IPS DF 6.9 (cell line): ENCODE results near the gene NFKBIL1.

Experiments
- DNase-seq: peaks from one replicate; pipeline ENCODE4 v3.0.0-alpha.2; 2013; ENCODE audit warnings: low read depth, low spot score
- H3K27ac ChIP-seq: one replicate; pipeline ENCODE4 v1.5.1; 2013; ENCODE audit warnings: low read length, control low read depth
- H3K27me3 ChIP-seq: 2 replicates; pipeline ENCODE4 v1.6.1; 2013; ENCODE audit warnings: mild to moderate bottlenecking, low read length; ENCODE audit not compliant: control insufficient read depth, insufficient read depth
- H3K36me3 ChIP-seq: 2 replicates; pipeline ENCODE4 v1.6.1; 2013; ENCODE audit warnings: low read length; ENCODE audit not compliant: control insufficient read depth, insufficient read depth
- H3K4me1 ChIP-seq: 2 replicates; pipeline ENCODE4 v1.6.1; 2013; ENCODE audit warnings: low read length; ENCODE audit not compliant: control insufficient read depth, insufficient read depth
- H3K4me3 ChIP-seq: 2 replicates; pipeline ENCODE4 v1.5.1; 2013; ENCODE audit warnings: mild to moderate bottlenecking, low read length
- H3K9me3 ChIP-seq: 2 replicates; pipeline ENCODE4 v1.6.1; 2013; ENCODE audit warnings: low read length, inconsistent platforms; ENCODE audit not compliant: control insufficient read depth, insufficient read depth
- WGBS: extraction: QIAGEN DNeasy Blood & Tissue Kit; methylation state at CpG from one replicate; pipeline ENCODE4 v1.1.7; 2013; ENCODE audit warnings: mixed read lengths, missing lambda C conversion rate; ENCODE audit not compliant: insufficient read length, insufficient coverage; 5-methylcytosine and 5-hydroxymethylcytosine counted together

NFKBIL1 gene

GRCh38 chr6:31528307-31528777 lies 19.1 kb upstream of the NFKBIL1 start:
- no peak for DNase-seq
- no CpG with 5 or more reads among the region's 4 CpGs for WGBS
- H3K27me3 ChIP-seq: no peaks in the 10 kb centered on the region
- H3K4me1 ChIP-seq: no peaks in the 10 kb centered on the region
- no peak overlapping the region for H3K4me3 ChIP-seq
- peaks cover 32% of the 10 kb centered on the region for H3K36me3 ChIP-seq
- no peak overlapping the region for H3K27ac ChIP-seq
- no peaks in the 10 kb centered on the region for H3K9me3 ChIP-seq

- Histone ChIP-seq H3K36me3 (peaks cover 37% of the 10 kb centered on the region), H3K9me3 (no peaks in the 10 kb centered on the region), H3K4me3 (no peak within 1 kb of the TSS), H3K27ac (no peak within 1 kb of the TSS), H3K4me1 (no peaks in the 10 kb centered on the region), H3K27me3 (no peaks in the 10 kb centered on the region)
- WGBS: no CpG with 5 or more reads among the region's 7 CpGs
- DNase-seq: no peak
Measured at GRCh38 chr6:31528821-31529328, 18.5 kb upstream of the NFKBIL1 start, which contains the start of gene MCCD1. Gene MCCD1, plus strand, starts transcription at chr6:31528962. Its CDS starts 53 bp downstream, at chr6:31529015.

- WGBS: no CpG with 5 or more reads among the region's 12 CpGs
- no peaks in the 10 kb centered on the region for H3K4me1 ChIP-seq
- H3K4me3 ChIP-seq: no peak overlapping the region
- no peak for DNase-seq
- H3K27ac ChIP-seq: no peak overlapping the region
- no peaks in the 10 kb centered on the region for H3K9me3 ChIP-seq
- H3K36me3 ChIP-seq: peaks cover 43% of the 10 kb centered on the region
- no peaks in the 10 kb centered on the region for H3K27me3 ChIP-seq
Measured at GRCh38 chr6:31529329-31530150, 17.9 kb upstream of the NFKBIL1 start.

GRCh38 chr6:31530659-31531058 lies 16.7 kb upstream of the NFKBIL1 start:
- no peaks in the 10 kb centered on the region for H3K9me3 ChIP-seq
- peaks cover 54% of the 10 kb centered on the region for H3K36me3 ChIP-seq
- no peak for DNase-seq
- H3K27me3 ChIP-seq: no peaks in the 10 kb centered on the region
- no peak overlapping the region for H3K27ac ChIP-seq
- H3K4me3 ChIP-seq: no peak overlapping the region
- WGBS: no CpG with 5 or more reads among the region's 6 CpGs
- no peaks in the 10 kb centered on the region for H3K4me1 ChIP-seq

GRCh38 chr6:31531162-31531561 lies 16.2 kb upstream of the NFKBIL1 start:
- Histone ChIP-seq H3K4me1 (no peaks in the 10 kb centered on the region), H3K27ac (no peak overlapping the region), H3K27me3 (no peaks in the 10 kb centered on the region), H3K9me3 (no peaks in the 10 kb centered on the region), H3K4me3 (no peak overlapping the region), H3K36me3 (peaks cover 59% of the 10 kb centered on the region)
- DNase-seq: no peak
- WGBS: no CpG with 5 or more reads among the region's 7 CpGs

GRCh38 chr6:31531771-31532643 lies 15.4 kb upstream of the NFKBIL1 start:
- WGBS: no CpG with 5 or more reads among the region's 9 CpGs
- Histone ChIP-seq H3K4me1 (no peaks in the 10 kb centered on the region), H3K4me3 (no peak overlapping the region), H3K27me3 (no peaks in the 10 kb centered on the region), H3K9me3 (no peaks in the 10 kb centered on the region), H3K27ac (no peak overlapping the region), H3K36me3 (peaks cover 66% of the 10 kb centered on the region)
- no peak for DNase-seq

GRCh38 chr6:31532644-31533454 lies 14.6 kb upstream of the NFKBIL1 start:
- no peak for DNase-seq
- no peak overlapping the region for H3K27ac ChIP-seq
- no peaks in the 10 kb centered on the region for H3K4me1 ChIP-seq
- H3K36me3 ChIP-seq: peaks cover 69% of the 10 kb centered on the region
- no peaks in the 10 kb centered on the region for H3K27me3 ChIP-seq
- H3K9me3 ChIP-seq: no peaks in the 10 kb centered on the region
- no CpG with 5 or more reads among the region's 9 CpGs for WGBS
- no peak overlapping the region for H3K4me3 ChIP-seq

GRCh38 chr6:31533455-31533841 lies 14.0 kb upstream of the NFKBIL1 start:
- DNase-seq: no peak
- peaks cover 73% of the 10 kb centered on the region for H3K36me3 ChIP-seq
- no peak overlapping the region for H3K4me3 ChIP-seq
- H3K4me1 ChIP-seq: no peaks in the 10 kb centered on the region
- H3K9me3 ChIP-seq: no peaks in the 10 kb centered on the region
- no peak overlapping the region for H3K27ac ChIP-seq
- WGBS: no CpG with 5 or more reads among the region's 1 CpG
- H3K27me3 ChIP-seq: no peaks in the 10 kb centered on the region

- H3K4me1 ChIP-seq: no peaks in the 10 kb centered on the region
- WGBS: no CpG with 5 or more reads among the region's 6 CpGs
- no peak for DNase-seq
- H3K4me3 ChIP-seq: no peak overlapping the region
- H3K9me3 ChIP-seq: no peaks in the 10 kb centered on the region
- H3K27me3 ChIP-seq: no peaks in the 10 kb centered on the region
- H3K36me3 ChIP-seq: peaks cover 79% of the 10 kb centered on the region
- H3K27ac ChIP-seq: no peak overlapping the region
Measured at GRCh38 chr6:31534011-31534410, 13.4 kb upstream of the NFKBIL1 start.
